ENCODE results near the gene LHX4.

The LHX4 gene

GRCh38 chr1:180280617-180281016 lies 50.6 kb downstream of the LHX4 start:
- H3K27ac ChIP-seq (ENCODE audit: low read depth in 2 of 2, low read length in 2 of 2) = no peak overlapping the region
- peaks cover 0 to 2% of the 10 kb centered on the region in 2 donors for H3K36me3 ChIP-seq (ENCODE audit: control insufficient read depth in 2 of 2, insufficient read depth in 2 of 2, low read length in 2 of 2)
- no peaks in the 10 kb centered on the region for H3K9me3 ChIP-seq (ENCODE audit: control insufficient read depth in 2 of 2, low read length in 2 of 2)
- no peak overlapping the region for H3K9ac ChIP-seq (ENCODE audit: low read depth in 1 of 2, low read length in 2 of 2)
- H3K27me3 ChIP-seq (ENCODE audit: control insufficient read depth in 2 of 2, insufficient read depth in 2 of 2, low read length in 2 of 2) = no peaks in the 10 kb centered on the region
- no peak overlapping the region for H3K4me3 ChIP-seq (ENCODE audit: low read length in 2 of 2)
- H3K4me1 ChIP-seq (ENCODE audit: control insufficient read depth in 2 of 2, insufficient read depth in 2 of 2, low read length in 2 of 2) = peaks cover 0 to 3% of the 10 kb centered on the region in 2 donors

- H3K36me3 ChIP-seq (ENCODE audit: control insufficient read depth in 2 of 2, insufficient read depth in 2 of 2, low read length in 2 of 2) = peaks cover 0 to 2% of the 10 kb centered on the region in 2 donors
- H3K27me3 ChIP-seq (ENCODE audit: control insufficient read depth in 2 of 2, insufficient read depth in 2 of 2, low read length in 2 of 2) = no peaks in the 10 kb centered on the region
- no peak overlapping the region for H3K9ac ChIP-seq (ENCODE audit: low read depth in 1 of 2, low read length in 2 of 2)
- H3K4me1 ChIP-seq (ENCODE audit: control insufficient read depth in 2 of 2, insufficient read depth in 2 of 2, low read length in 2 of 2) = peaks cover 0 to 3% of the 10 kb centered on the region in 2 donors
- no peak overlapping the region for H3K4me3 ChIP-seq (ENCODE audit: low read length in 2 of 2)
- H3K27ac ChIP-seq (ENCODE audit: low read depth in 2 of 2, low read length in 2 of 2) = no peak overlapping the region
- H3K9me3 ChIP-seq (ENCODE audit: control insufficient read depth in 2 of 2, low read length in 2 of 2) = no peaks in the 10 kb centered on the region
These were observed 51.4 kb downstream of the LHX4 start for GRCh38 chr1:180281490-180281889.

GRCh38 chr1:180282401-180283044 lies 52.5 kb downstream of the LHX4 start:
- Histone ChIP-seq H3K36me3 (ENCODE audit: control insufficient read depth in 2 of 2, insufficient read depth in 2 of 2, low read length in 2 of 2) (peaks cover 0 to 2% of the 10 kb centered on the region in 2 donors), H3K27me3 (ENCODE audit: control insufficient read depth in 2 of 2, insufficient read depth in 2 of 2, low read length in 2 of 2) (no peaks in the 10 kb centered on the region), H3K9ac (ENCODE audit: low read depth in 1 of 2, low read length in 2 of 2) (no peak overlapping the region), H3K4me1 (ENCODE audit: control insufficient read depth in 2 of 2, insufficient read depth in 2 of 2, low read length in 2 of 2) (peaks cover 0 to 3% of the 10 kb centered on the region in 2 donors), H3K9me3 (ENCODE audit: control insufficient read depth in 2 of 2, low read length in 2 of 2) (no peaks in the 10 kb centered on the region), H3K27ac (ENCODE audit: low read depth in 2 of 2, low read length in 2 of 2) (no peak overlapping the region), H3K4me3 (ENCODE audit: low read length in 2 of 2) (no peak overlapping the region)

DNA sequence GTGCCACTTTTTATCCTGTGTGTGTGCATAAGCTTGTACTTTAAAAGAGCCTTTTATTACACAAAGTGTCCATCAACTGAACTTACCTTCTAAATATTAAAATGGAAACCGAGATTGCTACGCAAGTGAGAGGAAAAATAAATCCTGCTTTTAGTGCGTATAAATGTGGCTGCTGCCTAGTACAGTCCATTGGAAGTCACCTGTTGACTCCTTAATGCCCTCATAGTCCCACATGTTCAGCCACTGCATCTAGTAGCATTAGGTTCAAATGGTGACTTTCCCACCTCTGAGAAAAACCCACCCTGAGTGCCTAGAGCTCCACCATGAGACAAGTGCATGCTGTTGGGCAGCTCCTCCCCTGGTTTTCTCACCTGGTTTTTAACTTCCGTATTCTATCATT lies 53.0 kb downstream of the LHX4 start:
- Histone ChIP-seq H3K27ac (ENCODE audit: low read depth in 2 of 2, low read length in 2 of 2) (no peak overlapping the region), H3K9ac (ENCODE audit: low read depth in 1 of 2, low read length in 2 of 2) (no peak overlapping the region)

GRCh38 chr1:180286417-180286816 lies 56.4 kb downstream of the LHX4 start:
- Histone ChIP-seq H3K36me3 (ENCODE audit: control insufficient read depth in 2 of 2, insufficient read depth in 2 of 2, low read length in 2 of 2) (no peaks in the 10 kb centered on the region), H3K9ac (ENCODE audit: low read depth in 1 of 2, low read length in 2 of 2) (no peak overlapping the region), H3K27me3 (ENCODE audit: control insufficient read depth in 2 of 2, insufficient read depth in 2 of 2, low read length in 2 of 2) (no peaks in the 10 kb centered on the region), H3K4me1 (ENCODE audit: control insufficient read depth in 2 of 2, insufficient read depth in 2 of 2, low read length in 2 of 2) (peaks cover 3 to 6% of the 10 kb centered on the region in 2 donors), H3K9me3 (ENCODE audit: control insufficient read depth in 2 of 2, low read length in 2 of 2) (no peaks in the 10 kb centered on the region), H3K4me3 (ENCODE audit: low read length in 2 of 2) (no peak overlapping the region), H3K27ac (ENCODE audit: low read depth in 2 of 2, low read length in 2 of 2) (no peak overlapping the region)

More for the DNA sequence above, 53.0 kb downstream of the LHX4 start:
- no peaks in the 10 kb centered on the region for H3K27me3 ChIP-seq (ENCODE audit: control insufficient read depth in 2 of 2, insufficient read depth in 2 of 2, low read length in 2 of 2)
- H3K4me3 ChIP-seq (ENCODE audit: low read length in 2 of 2) = no peak overlapping the region
- peaks cover 0 to 3% of the 10 kb centered on the region in 2 donors for H3K4me1 ChIP-seq (ENCODE audit: control insufficient read depth in 2 of 2, insufficient read depth in 2 of 2, low read length in 2 of 2)
- H3K9me3 ChIP-seq (ENCODE audit: control insufficient read depth in 2 of 2, low read length in 2 of 2) = no peaks in the 10 kb centered on the region
- peaks cover 0 to 2% of the 10 kb centered on the region in 2 donors for H3K36me3 ChIP-seq (ENCODE audit: control insufficient read depth in 2 of 2, insufficient read depth in 2 of 2, low read length in 2 of 2)

- Histone ChIP-seq H3K27ac (ENCODE audit: low read depth in 2 of 2, low read length in 2 of 2) (no peak overlapping the region), H3K4me3 (ENCODE audit: low read length in 2 of 2) (no peak overlapping the region), H3K27me3 (ENCODE audit: control insufficient read depth in 2 of 2, insufficient read depth in 2 of 2, low read length in 2 of 2) (no peaks in the 10 kb centered on the region), H3K9ac (ENCODE audit: low read depth in 1 of 2, low read length in 2 of 2) (no peak overlapping the region), H3K36me3 (ENCODE audit: control insufficient read depth in 2 of 2, insufficient read depth in 2 of 2, low read length in 2 of 2) (no peaks in the 10 kb centered on the region), H3K9me3 (ENCODE audit: control insufficient read depth in 2 of 2, low read length in 2 of 2) (no peaks in the 10 kb centered on the region), H3K4me1 (ENCODE audit: control insufficient read depth in 2 of 2, insufficient read depth in 2 of 2, low read length in 2 of 2) (peaks cover 0 to 6% of the 10 kb centered on the region in 2 donors)
These were observed 58.1 kb downstream of the LHX4 start for GRCh38 chr1:180287988-180288705.

- Histone ChIP-seq H3K4me1 (ENCODE audit: control insufficient read depth in 2 of 2, insufficient read depth in 2 of 2, low read length in 2 of 2) (peaks cover 0 to 6% of the 10 kb centered on the region in 2 donors), H3K36me3 (ENCODE audit: control insufficient read depth in 2 of 2, insufficient read depth in 2 of 2, low read length in 2 of 2) (no peaks in the 10 kb centered on the region), H3K4me3 (ENCODE audit: low read length in 2 of 2) (no peak overlapping the region), H3K27ac (ENCODE audit: low read depth in 2 of 2, low read length in 2 of 2) (no peak overlapping the region), H3K27me3 (ENCODE audit: control insufficient read depth in 2 of 2, insufficient read depth in 2 of 2, low read length in 2 of 2) (no peaks in the 10 kb centered on the region), H3K9ac (ENCODE audit: low read depth in 1 of 2, low read length in 2 of 2) (no peak overlapping the region), H3K9me3 (ENCODE audit: control insufficient read depth in 2 of 2, low read length in 2 of 2) (no peaks in the 10 kb centered on the region)
These were observed 58.9 kb downstream of the LHX4 start for GRCh38 chr1:180288940-180289339.

DNA sequence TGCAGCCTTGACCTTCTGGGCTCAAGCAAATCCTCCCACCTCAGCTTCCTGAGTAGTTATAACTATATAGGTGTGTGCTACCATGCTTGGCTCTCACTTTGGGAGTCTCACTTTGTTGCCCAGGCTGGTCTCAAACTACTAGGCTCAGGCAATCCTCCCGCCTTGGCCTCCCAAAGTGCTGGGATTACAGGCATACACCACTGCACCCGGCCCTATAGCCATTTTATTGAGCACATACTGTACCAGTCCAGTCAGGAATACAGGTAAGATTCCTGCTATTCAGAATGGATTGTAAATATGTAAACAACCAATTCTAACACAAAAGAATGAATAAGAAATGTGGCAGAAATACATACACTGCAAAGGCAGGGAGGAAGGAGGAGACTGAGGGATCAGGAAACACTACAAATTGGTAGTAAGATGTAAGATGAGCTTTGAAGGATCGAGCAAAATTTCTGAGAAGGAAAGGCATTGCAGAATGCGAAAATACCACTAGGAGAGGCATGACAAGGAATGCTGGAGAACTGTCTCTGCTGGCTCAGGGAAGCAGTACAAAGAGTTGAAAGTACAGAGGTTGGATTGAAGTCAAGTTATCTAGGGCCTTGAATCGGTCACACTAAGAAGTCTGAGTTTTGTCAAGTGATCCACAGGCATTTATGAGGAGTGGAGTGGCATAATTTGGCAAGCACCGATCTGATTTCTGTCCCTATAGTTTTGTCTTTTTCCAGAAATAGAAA lies 60.4 kb downstream of the LHX4 start:
- Histone ChIP-seq H3K27ac (ENCODE audit: low read depth in 2 of 2, low read length in 2 of 2) (no peak overlapping the region), H3K4me1 (ENCODE audit: control insufficient read depth in 2 of 2, insufficient read depth in 2 of 2, low read length in 2 of 2) (peaks cover 0 to 6% of the 10 kb centered on the region in 2 donors), H3K36me3 (ENCODE audit: control insufficient read depth in 2 of 2, insufficient read depth in 2 of 2, low read length in 2 of 2) (no peaks in the 10 kb centered on the region), H3K4me3 (ENCODE audit: low read length in 2 of 2) (no peak overlapping the region), H3K27me3 (ENCODE audit: control insufficient read depth in 2 of 2, insufficient read depth in 2 of 2, low read length in 2 of 2) (no peaks in the 10 kb centered on the region), H3K9me3 (ENCODE audit: control insufficient read depth in 2 of 2, low read length in 2 of 2) (no peaks in the 10 kb centered on the region), H3K9ac (ENCODE audit: low read depth in 1 of 2, low read length in 2 of 2) (no peak overlapping the region)

GRCh38 chr1:180291004-180291403 lies 60.9 kb downstream of the LHX4 start:
- Histone ChIP-seq H3K27me3 (ENCODE audit: control insufficient read depth in 2 of 2, insufficient read depth in 2 of 2, low read length in 2 of 2) (no peaks in the 10 kb centered on the region), H3K4me1 (ENCODE audit: control insufficient read depth in 2 of 2, insufficient read depth in 2 of 2, low read length in 2 of 2) (peaks cover 0 to 6% of the 10 kb centered on the region in 2 donors), H3K4me3 (ENCODE audit: low read length in 2 of 2) (no peak overlapping the region), H3K36me3 (ENCODE audit: control insufficient read depth in 2 of 2, insufficient read depth in 2 of 2, low read length in 2 of 2) (no peaks in the 10 kb centered on the region), H3K9me3 (ENCODE audit: control insufficient read depth in 2 of 2, low read length in 2 of 2) (no peaks in the 10 kb centered on the region), H3K27ac (ENCODE audit: low read depth in 2 of 2, low read length in 2 of 2) (no peak overlapping the region), H3K9ac (ENCODE audit: low read depth in 1 of 2, low read length in 2 of 2) (no peak overlapping the region)

- H3K9me3 ChIP-seq (ENCODE audit: control insufficient read depth in 2 of 2, low read length in 2 of 2) = no peaks in the 10 kb centered on the region
- H3K4me3 ChIP-seq (ENCODE audit: low read length in 2 of 2) = no peak overlapping the region
- H3K27me3 ChIP-seq (ENCODE audit: control insufficient read depth in 2 of 2, insufficient read depth in 2 of 2, low read length in 2 of 2) = no peaks in the 10 kb centered on the region
- H3K27ac ChIP-seq (ENCODE audit: low read depth in 2 of 2, low read length in 2 of 2) = no peak overlapping the region
- no peaks in the 10 kb centered on the region for H3K36me3 ChIP-seq (ENCODE audit: control insufficient read depth in 2 of 2, insufficient read depth in 2 of 2, low read length in 2 of 2)
- H3K4me1 ChIP-seq (ENCODE audit: control insufficient read depth in 2 of 2, insufficient read depth in 2 of 2, low read length in 2 of 2) = no peaks in the 10 kb centered on the region
- no peak overlapping the region for H3K9ac ChIP-seq (ENCODE audit: low read depth in 1 of 2, low read length in 2 of 2)
These were observed 64.6 kb downstream of the LHX4 start for GRCh38 chr1:180294711-180295110.

All from mucosa of rectum (tissue), 2 donors.